Measurements from ENCODE around the gene CARMIL1. TPM values are rescaled to one million over a fixed set of nuclear protein-coding genes. Genes with fewer than 3 reads are reported as not detected.

Gene CARMIL1
- total and polyA plus RNA-seq, 10 donors, result 3.7 to 34.8 (median 9.3) TPM

- peaks cover 0 to 14% (median 4%) of the 10 kb centered on the region in 6 donors for H3K4me1 ChIP-seq
These were observed 140.7 kb downstream of the CARMIL1 start for GRCh38 chr6:25419879-25420278.

GRCh38 chr6:25423358-25423757 is 144.2 kb downstream of the CARMIL1 start:
- WGBS, 5 donors, result 87 to 95% (median 89%) methylated on average over 6 of the region's 6 CpGs
- intact Hi-C loops (cut with DNase I; ENCODE audit: low total_unique reads), result no loop called here
- Histone ChIP-seq H3K36me3 (peaks cover 0 to 14% (median 0%) of the 10 kb centered on the region in 6 donors), H3K27me3 (replicated peaks in 1 of 7) (no peaks in the 10 kb centered on the region), H3K27ac (no peak overlapping the region), H3K4me3 (no peak overlapping the region), H3K9me3 (peaks cover 0 to 8% (median 0%) of the 10 kb centered on the region in 8 donors), H3K4me1 (no peaks in the 10 kb centered on the region)
- no peak for DNase-seq
- no peak for TF ChIP-seq POLR2A (IDR thresholded peaks at IDR 0.05)
- no peak for TF ChIP-seq POLR2AphosphoS5 (IDR thresholded peaks at IDR 0.05)
- TF ChIP-seq CTCF (IDR thresholded peaks at IDR 0.05 in 8 of 11, conservative IDR thresholded peaks at IDR 0.05 in 3 of 11), result no peak

More at GRCh38 chr6:25419879-25420278, 140.7 kb downstream of the CARMIL1 start:
- Histone ChIP-seq H3K36me3 (peaks cover 0 to 14% (median 0%) of the 10 kb centered on the region in 6 donors), H3K4me3 (no peak overlapping the region), H3K9me3 (peaks cover 0 to 8% (median 0%) of the 10 kb centered on the region in 8 donors), H3K27ac (no peak overlapping the region), H3K27me3 (replicated peaks in 1 of 7) (no peaks in the 10 kb centered on the region)
- TF ChIP-seq CTCF (IDR thresholded peaks at IDR 0.05 in 8 of 11, conservative IDR thresholded peaks at IDR 0.05 in 3 of 11) (no peak), POLR2A (IDR thresholded peaks at IDR 0.05) (no peak), POLR2AphosphoS5 (IDR thresholded peaks at IDR 0.05) (no peak)
- no peak for DNase-seq
- intact Hi-C loops (cut with DNase I; ENCODE audit: low total_unique reads), result no loop called here
- WGBS, 5 donors, result 87 to 95% (median 93%) methylated on average over 5 of the region's 5 CpGs

- no peak for DNase-seq
- H3K27ac ChIP-seq, result no peak overlapping the region
- H3K4me1 ChIP-seq, result no peaks in the 10 kb centered on the region
- 85 to 97% (median 93%) methylated on average over 1 of the region's 1 CpG for WGBS, 5 donors
- intact Hi-C loops (cut with DNase I; ENCODE audit: low total_unique reads), result no loop called here
- peaks cover 0 to 8% (median 0%) of the 10 kb centered on the region in 8 donors for H3K9me3 ChIP-seq
- H3K36me3 ChIP-seq, result peaks cover 0 to 14% (median 0%) of the 10 kb centered on the region in 6 donors
- H3K27me3 ChIP-seq (replicated peaks in 1 of 7), result no peaks in the 10 kb centered on the region
- no peak overlapping the region for H3K4me3 ChIP-seq
- no peak for TF ChIP-seq CTCF (IDR thresholded peaks at IDR 0.05 in 8 of 11, conservative IDR thresholded peaks at IDR 0.05 in 3 of 11)
- no peak for TF ChIP-seq POLR2AphosphoS5 (IDR thresholded peaks at IDR 0.05)
- no peak for TF ChIP-seq POLR2A (IDR thresholded peaks at IDR 0.05)
These were observed 145.1 kb downstream of the CARMIL1 start for GRCh38 chr6:25424303-25424702.

GRCh38 chr6:25427549-25427948 is 148.4 kb downstream of the CARMIL1 start:
- WGBS, 5 donors, result 44 to 72% (median 54%) methylated on average over 2 of the region's 2 CpGs
- no peak overlapping the region for H3K27ac ChIP-seq
- no peak overlapping the region for H3K4me3 ChIP-seq
- no peak for DNase-seq
- H3K36me3 ChIP-seq, result no peaks in the 10 kb centered on the region
- peaks cover 0 to 6% (median 0%) of the 10 kb centered on the region in 6 donors for H3K4me1 ChIP-seq
- H3K27me3 ChIP-seq (replicated peaks in 1 of 7), result no peaks in the 10 kb centered on the region
- no peaks in the 10 kb centered on the region for H3K9me3 ChIP-seq
- intact Hi-C loops (cut with DNase I; ENCODE audit: low total_unique reads), result no loop called here
- TF ChIP-seq POLR2AphosphoS5 (IDR thresholded peaks at IDR 0.05) (no peak), POLR2A (IDR thresholded peaks at IDR 0.05) (no peak), CTCF (IDR thresholded peaks at IDR 0.05 in 8 of 11, conservative IDR thresholded peaks at IDR 0.05 in 3 of 11) (no peak)

Measured in spleen (tissue), 11 donors.